Caco-2 (cell line): ENCODE data around the gene BTBD16. TPM values are rescaled to one million over a fixed set of nuclear protein-coding genes. Genes with fewer than 3 reads are reported as not detected.

Source experiments
- BruUV-seq: library from RNA; stranded (reverse); fragments of 400-500 nt; replicated peaks from 2 replicates; lab custom pipeline; 2021; lab: Mats Ljungman, UMichigan
- CTCF ChIA-PET: fragments of 300-600 bp; sonication (Branson Sonifier 250); formaldehyde crosslinking; loops from one replicate; lab custom pipeline; 2022; ENCODE audit warnings: antibody characterized with exemption; lab: Charles Lee
- POLR2A ChIA-PET: fragments of 300-600 bp; sonication (Branson Sonifier 250); formaldehyde crosslinking; loops from one replicate; lab custom pipeline; 2022; ENCODE audit warnings: antibody characterized with exemption; lab: Charles Lee
- DNase-seq, 2 experiments: peaks; one replicate each; pipeline versions ENCODE4 v3.0.0 to v3.0.0-alpha.2; 2020 to 2022
- H3K27me3 ChIP-seq: replicated peaks from 2 replicates; pipeline ENCODE4 v1.6.0; 2011; ENCODE audit warnings: low read length; ENCODE audit not compliant: control insufficient read depth, insufficient read depth
- H3K36me3 ChIP-seq: 2 replicates; pipeline ENCODE4 v1.5.1; 2011; ENCODE audit warnings: low read length; ENCODE audit not compliant: control insufficient read depth, insufficient read depth
- H3K4me1 ChIP-seq: fragments of 250-450 bp; sonication (Bioruptor Pico); 2 replicates; pipeline ENCODE4 v1.5.1; 2020; ENCODE audit warnings: mild to moderate bottlenecking
- H3K4me3 ChIP-seq: 2 replicates; pipeline ENCODE4 v1.5.1; 2011; ENCODE audit warnings: low read depth, mild to moderate bottlenecking, control low read depth, low read length
- H3K9me3 ChIP-seq: fragments of 250-450 bp; sonication (Bioruptor Pico); 2 replicates; pipeline ENCODE4 v1.5.1; 2020; ENCODE audit warnings: mild to moderate bottlenecking, moderate library complexity
- H3K27ac Mint-ChIP-seq: one replicate; pipeline ENCODE4 v1.8.0; 2022; ENCODE audit warnings: mixed read lengths; ENCODE audit not compliant: unreplicated experiment
- H3K27me3 Mint-ChIP-seq: one replicate; pipeline ENCODE4 v1.8.0; 2022; ENCODE audit warnings: mixed read lengths; ENCODE audit not compliant: insufficient read depth, unreplicated experiment
- H3K36me3 Mint-ChIP-seq: one replicate; pipeline ENCODE4 v1.8.0; 2022; ENCODE audit warnings: mild to moderate bottlenecking, mixed read lengths; ENCODE audit not compliant: insufficient read depth, unreplicated experiment
- H3K4me1 Mint-ChIP-seq: one replicate; pipeline ENCODE4 v1.8.0; 2022; ENCODE audit warnings: low read depth, mixed read lengths; ENCODE audit not compliant: unreplicated experiment
- H3K4me3 Mint-ChIP-seq: one replicate; pipeline ENCODE4 v1.8.0; 2022; ENCODE audit warnings: mild to moderate bottlenecking, moderate library complexity, mixed read lengths; ENCODE audit not compliant: unreplicated experiment
- H3K9me3 Mint-ChIP-seq: one replicate; pipeline ENCODE4 v1.8.0; 2022; ENCODE audit warnings: mixed read lengths; ENCODE audit not compliant: unreplicated experiment
- CTCF ChIP-seq, 2 experiments: fragments of 200-600 bp in 1 of 2; IDR thresholded peaks; 1 replicate in 1 of 2; 2 replicates in 1 of 2; pipeline versions ENCODE4 v1.5.1 to v1.8.0; 2011 to 2022; ENCODE audit warnings: antibody characterized with exemption in 1 of 2, control low read depth in 1 of 2, inconsistent platforms in 1 of 2, low read depth in 1 of 2, low read length in 1 of 2, mild to moderate bottlenecking in 1 of 2, moderate library complexity in 1 of 2; ENCODE audit not compliant: insufficient read depth in 1 of 2, severe bottlenecking in 1 of 2, unreplicated experiment in 1 of 2
- intact Hi-C: fragments of 100-400 bp; cut with micrococcal nuclease; formaldehyde crosslinking; loops from one replicate; pipeline ENCODE4 v1.10.0; 2022; ENCODE audit not compliant: unreplicated experiment
- total RNA-seq: library from RNA; stranded (reverse); gene quantifications from 2 replicates; pipeline ENCODE4 v1.2.3, GENCODE V29; 2022

The BTBD16 gene
- total RNA-seq, 1 experiment from 2014 or later = not detected

DNA sequence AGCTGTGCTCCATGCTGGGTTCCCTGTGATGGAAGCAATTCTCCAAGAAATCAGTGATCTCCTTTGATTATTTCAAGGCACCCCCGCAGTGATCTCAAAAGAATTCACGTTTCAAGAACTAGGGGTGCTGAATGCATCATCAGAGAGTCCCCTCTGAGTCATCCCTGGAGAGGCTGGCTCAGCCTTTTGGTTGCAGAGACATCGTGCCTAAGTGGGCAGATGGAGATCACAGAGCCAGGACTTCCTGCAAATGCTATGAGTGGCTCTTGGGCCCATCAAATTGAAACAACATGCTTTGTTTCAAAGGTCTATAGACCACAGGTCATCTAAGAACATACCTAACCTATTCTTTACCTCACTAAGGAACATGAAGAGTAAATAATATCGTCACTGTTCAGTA lies 61.9 kb downstream of the BTBD16 start:
- POLR2A ChIA-PET = no interaction called here
- no peaks in the 10 kb centered on the region for H3K27me3 ChIP-seq
- no peak overlapping the region for H3K27ac Mint-ChIP-seq
- no peaks in the 10 kb centered on the region for H3K36me3 Mint-ChIP-seq
- TF ChIP-seq CTCF (IDR thresholded peaks at IDR 0.05; ENCODE audit: insufficient read depth in 1 of 2, low read depth in 1 of 2, low read length in 1 of 2, severe bottlenecking in 1 of 2, unreplicated experiment in 1 of 2) = no peak
- CTCF ChIA-PET = no interaction called here
- peaks cover 15% of the 10 kb centered on the region; the same call in 1 of the 2 replicates for H3K4me1 ChIP-seq
- H3K4me1 Mint-ChIP-seq = peaks cover 16% of the 10 kb centered on the region
- intact Hi-C loops = no loop called here
- H3K27me3 Mint-ChIP-seq = no peaks in the 10 kb centered on the region
- no peaks in the 10 kb centered on the region for H3K9me3 ChIP-seq
- no peak for DNase-seq
- no peak overlapping the region for H3K4me3 ChIP-seq
- no TSS peak for BruUV-seq
- no peaks in the 10 kb centered on the region for H3K36me3 ChIP-seq
- H3K4me3 Mint-ChIP-seq = no peak overlapping the region
- no peaks in the 10 kb centered on the region for H3K9me3 Mint-ChIP-seq

DNA sequence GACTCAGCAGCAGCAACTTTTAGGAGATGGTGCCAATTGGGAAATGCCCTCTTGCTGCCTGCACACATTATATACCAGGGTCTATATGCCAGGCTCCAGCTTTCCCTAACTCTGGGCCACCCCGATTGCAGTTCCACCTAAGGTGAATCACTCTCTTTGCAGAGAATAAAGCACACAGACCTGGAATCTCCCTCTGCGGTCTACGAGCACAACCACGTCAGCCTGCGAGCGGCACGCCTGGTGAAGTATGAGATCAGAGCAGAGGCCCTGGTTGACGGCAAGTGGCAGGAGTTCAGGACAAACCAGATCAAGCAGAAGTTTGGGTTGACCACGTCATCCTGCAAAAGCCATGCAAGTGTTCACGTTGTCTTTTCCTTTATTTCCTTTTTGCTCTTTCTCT lies 65.2 kb downstream of the BTBD16 start:
- CTCF ChIA-PET = no interaction called here
- no peaks in the 10 kb centered on the region for H3K27me3 ChIP-seq
- H3K9me3 Mint-ChIP-seq = no peaks in the 10 kb centered on the region
- H3K4me1 ChIP-seq = peaks cover 9% of the 10 kb centered on the region; the same call in 1 of the 2 replicates
- H3K36me3 ChIP-seq = no peaks in the 10 kb centered on the region
- no peak overlapping the region for H3K4me3 Mint-ChIP-seq
- H3K4me3 ChIP-seq = no peak overlapping the region
- POLR2A ChIA-PET = no interaction called here
- intact Hi-C loops = no loop called here
- H3K4me1 Mint-ChIP-seq = peaks cover 17% of the 10 kb centered on the region
- TF ChIP-seq CTCF (IDR thresholded peaks at IDR 0.05; ENCODE audit: insufficient read depth in 1 of 2, low read depth in 1 of 2, low read length in 1 of 2, severe bottlenecking in 1 of 2, unreplicated experiment in 1 of 2) = no peak
- H3K27ac Mint-ChIP-seq = no peak overlapping the region
- H3K27me3 Mint-ChIP-seq = no peaks in the 10 kb centered on the region
- H3K36me3 Mint-ChIP-seq = no peaks in the 10 kb centered on the region
- no TSS peak for BruUV-seq
- no peaks in the 10 kb centered on the region for H3K9me3 ChIP-seq
- DNase-seq = no peak

DNA sequence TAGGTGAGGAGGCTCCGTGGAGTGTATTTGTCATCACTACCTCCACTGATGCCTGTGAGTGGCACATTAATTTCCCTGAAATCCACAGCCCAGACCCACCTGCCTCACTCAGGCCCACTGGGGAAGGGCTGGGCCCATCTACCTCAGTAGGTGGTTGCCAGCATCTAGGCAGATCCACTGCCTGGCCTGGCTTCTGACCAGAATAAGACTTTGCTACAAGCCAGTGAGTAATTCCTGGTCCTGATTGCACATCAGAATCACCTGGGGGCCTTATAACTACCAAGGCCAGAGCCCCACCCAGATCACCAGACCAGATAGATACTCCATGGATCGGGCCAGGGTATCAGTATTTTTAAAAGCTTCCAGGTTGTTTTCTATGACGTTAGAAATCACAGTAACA lies 65.9 kb downstream of the BTBD16 start:
- Mint-ChIP-seq H3K27me3 (no peaks in the 10 kb centered on the region), H3K4me1 (peaks cover 12% of the 10 kb centered on the region), H3K27ac (no peak overlapping the region), H3K4me3 (no peak overlapping the region), H3K9me3 (no peaks in the 10 kb centered on the region), H3K36me3 (no peaks in the 10 kb centered on the region)
- CTCF ChIA-PET = no interaction called here
- POLR2A ChIA-PET = no interaction called here
- Histone ChIP-seq H3K4me1 (peaks cover 3% of the 10 kb centered on the region; the same call in 1 of the 2 replicates), H3K27me3 (no peaks in the 10 kb centered on the region), H3K36me3 (no peaks in the 10 kb centered on the region), H3K9me3 (no peaks in the 10 kb centered on the region), H3K4me3 (no peak overlapping the region)
- BruUV-seq = no TSS peak
- TF ChIP-seq CTCF (IDR thresholded peaks at IDR 0.05; ENCODE audit: insufficient read depth in 1 of 2, low read depth in 1 of 2, low read length in 1 of 2, severe bottlenecking in 1 of 2, unreplicated experiment in 1 of 2) = no peak
- intact Hi-C loops = no loop called here
- DNase-seq = no peak
